HepG2 (cell line): Measurements from ENCODE around the gene NSUN5. TPM values are rescaled to one million over a fixed set of nuclear protein-coding genes. Genes with fewer than 3 reads are reported as not detected.

Source experiments
- DR1 ChIP-seq: sonication (generic); formaldehyde crosslinking; IDR thresholded peaks from 2 replicates; pipeline ENCODE4 v1.8.0; 2021; ENCODE audit warnings: mild to moderate bottlenecking, missing genetic modification reagents, inconsistent platforms
- EEA1 ChIP-seq: sonication (generic); formaldehyde crosslinking; IDR thresholded peaks from 2 replicates; pipeline ENCODE4 v1.5.1; 2020; ENCODE audit warnings: mild to moderate bottlenecking, missing genetic modification reagents, borderline replicate concordance
- GMEB2 ChIP-seq: IDR thresholded peaks from 2 replicates; pipeline ENCODE4 v1.6.1; 2016; ENCODE audit warnings: missing biosample characterization, missing genetic modification reagents, low read depth
- GPN1 ChIP-seq: sonication (generic); formaldehyde crosslinking; IDR thresholded peaks from 2 replicates; pipeline ENCODE4 v1.5.1; 2020; ENCODE audit warnings: missing genetic modification reagents, borderline replicate concordance
- GZF1 ChIP-seq: sonication (generic); formaldehyde crosslinking; IDR thresholded peaks from 2 replicates; pipeline ENCODE4 v1.5.1; 2020; ENCODE audit warnings: mild to moderate bottlenecking, missing genetic modification reagents
- HDAC1 ChIP-seq: sonication (generic); formaldehyde crosslinking; IDR thresholded peaks from 2 replicates; pipeline ENCODE4 v1.5.1; 2020; ENCODE audit warnings: mild to moderate bottlenecking, missing genetic modification reagents
- HHEX ChIP-seq: IDR thresholded peaks from 2 replicates; pipeline ENCODE4 v1.6.1; 2016; ENCODE audit warnings: control low read depth
- KLF6 ChIP-seq: IDR thresholded peaks from 2 replicates; pipeline ENCODE4 v1.8.0; 2016; ENCODE audit warnings: missing biosample characterization, missing genetic modification reagents
- MEIS2 ChIP-seq: sonication (generic); formaldehyde crosslinking; IDR thresholded peaks from 2 replicates; pipeline ENCODE4 v1.9.0; 2021; ENCODE audit warnings: mild to moderate bottlenecking, missing genetic modification reagents
- MXD1 ChIP-seq: sonication (generic); formaldehyde crosslinking; IDR thresholded peaks from 2 replicates; pipeline ENCODE4 v1.4.0; 2020; ENCODE audit warnings: mild to moderate bottlenecking, missing genetic modification reagents
- MXD3 ChIP-seq: IDR thresholded peaks from 2 replicates; pipeline ENCODE4 v1.6.1; 2016; ENCODE audit warnings: mild to moderate bottlenecking, missing biosample characterization, missing genetic modification reagents
- MYNN ChIP-seq: sonication (generic); formaldehyde crosslinking; IDR thresholded peaks from 2 replicates; pipeline ENCODE4 v1.4.0; 2020; ENCODE audit warnings: mild to moderate bottlenecking, low read depth, missing genetic modification reagents
- PCBP1 ChIP-seq: fragments of 200-400 bp; formaldehyde crosslinking; IDR thresholded peaks from 2 replicates; pipeline ENCODE4 v1.6.1; 2017; ENCODE audit warnings: mild to moderate bottlenecking, low read depth, low read length, borderline replicate concordance
- PHF8 ChIP-seq: sonication (generic); formaldehyde crosslinking; IDR thresholded peaks from 2 replicates; pipeline ENCODE4 v1.5.0; 2020; ENCODE audit warnings: missing genetic modification reagents
- RELA ChIP-seq: sonication (generic); formaldehyde crosslinking; IDR thresholded peaks from 2 replicates; pipeline ENCODE4 v1.4.0; 2020; ENCODE audit warnings: missing genetic modification reagents
- SMARCC2 ChIP-seq: fragments of 450-650 bp; IDR thresholded peaks from 2 replicates; pipeline ENCODE4 v1.6.1; 2017; ENCODE audit warnings: antibody characterized with exemption, mild to moderate bottlenecking
- SMC3 ChIP-seq: IDR thresholded peaks from 2 replicates; pipeline ENCODE4 v1.6.1; 2011; ENCODE audit warnings: low read length, improper control_type of control experiment
- SNAPC5 ChIP-seq: sonication (generic); formaldehyde crosslinking; IDR thresholded peaks from 2 replicates; pipeline ENCODE4 v1.8.1; 2023; ENCODE audit warnings: mild to moderate bottlenecking, missing genetic modification reagents, borderline replicate concordance
- SRSF1 ChIP-seq: fragments of 200-400 bp; formaldehyde crosslinking; optimal IDR thresholded peaks from 2 replicates; pipeline ENCODE3; 2017; ENCODE audit warnings: mild to moderate bottlenecking, low read depth, low read length, moderate library complexity
- TBL1XR1 ChIP-seq: fragments of 150-350 bp; IDR thresholded peaks from 2 replicates; pipeline ENCODE4 v1.6.1; 2014; ENCODE audit warnings: borderline replicate concordance, low read length; ENCODE audit not compliant: partially characterized antibody
- U2AF2 ChIP-seq: fragments of 200-400 bp; formaldehyde crosslinking; IDR thresholded peaks from 2 replicates; pipeline ENCODE4 v1.6.1; 2017; ENCODE audit warnings: low read depth, mild to moderate bottlenecking, low read length
- XRCC5 ChIP-seq: fragments of 200-400 bp; formaldehyde crosslinking; optimal IDR thresholded peaks from 2 replicates; pipeline ENCODE3; 2017; ENCODE audit warnings: mild to moderate bottlenecking, low read length
- ZBTB3 ChIP-seq: sonication (generic); formaldehyde crosslinking; IDR thresholded peaks from 2 replicates; pipeline ENCODE4 v1.4.0; 2020; ENCODE audit warnings: low read depth, mild to moderate bottlenecking, moderate library complexity, missing genetic modification reagents, borderline replicate concordance
- ZFP82 ChIP-seq: sonication (generic); formaldehyde crosslinking; IDR thresholded peaks from 2 replicates; pipeline ENCODE4 v1.5.1; 2020; ENCODE audit warnings: mild to moderate bottlenecking, missing genetic modification reagents, borderline replicate concordance
- ZNF121 ChIP-seq: sonication (generic); formaldehyde crosslinking; IDR thresholded peaks from 2 replicates; pipeline ENCODE4 v1.5.0; 2020; ENCODE audit warnings: mild to moderate bottlenecking, missing genetic modification reagents
- ZNF430 ChIP-seq: sonication (generic); formaldehyde crosslinking; IDR thresholded peaks from 2 replicates; pipeline ENCODE4 v1.9.0; 2021; ENCODE audit warnings: mild to moderate bottlenecking, missing genetic modification reagents
- ZNF446 ChIP-seq: sonication (generic); formaldehyde crosslinking; IDR thresholded peaks from 2 replicates; pipeline ENCODE4 v1.5.0; 2020; ENCODE audit warnings: mild to moderate bottlenecking, missing genetic modification reagents
- ZNF460 ChIP-seq: sonication (generic); formaldehyde crosslinking; IDR thresholded peaks from 2 replicates; pipeline ENCODE4 v1.5.1; 2020; ENCODE audit warnings: missing genetic modification reagents, mild to moderate bottlenecking, borderline replicate concordance
- ZNF484 ChIP-seq: sonication (generic); formaldehyde crosslinking; IDR thresholded peaks from 2 replicates; pipeline ENCODE4 v1.5.1; 2020; ENCODE audit warnings: mild to moderate bottlenecking, low read depth, missing genetic modification reagents, borderline replicate concordance
- ZNF709 ChIP-seq: sonication (generic); formaldehyde crosslinking; IDR thresholded peaks from 2 replicates; pipeline ENCODE4 v1.5.0; 2020; ENCODE audit warnings: mild to moderate bottlenecking, missing genetic modification reagents
- polyA plus RNA-seq, 8 experiments: library from polyadenylated mRNA; depleted of rRNA in 3 of 8; stranded (reverse) in 7 of 8; unstranded in 1 of 8; fragments of >200 nt; fragmentation: Illumina TruSeq in 4 of 8; extraction: Trizol in 4 of 8; gene quantifications; 2 replicates each; pipeline versions ENCODE4 v1.2.1 to v1.2.3, GENCODE V29; 2011 to 2016; ENCODE audit warnings: low read depth in 4 of 8, missing spikeins in 1 of 8, mixed read lengths in 1 of 8; ENCODE audit not compliant: insufficient read depth in 1 of 8
- total RNA-seq, 5 experiments: library from RNA; depleted of rRNA; stranded (reverse); fragments of >200 nt; fragmentation: Illumina TruSeq; extraction: Trizol; gene quantifications; 2 replicates each; pipeline ENCODE4 v1.2.3, GENCODE V29; 2016; ENCODE audit warnings: low read depth in 1 of 5

Gene NSUN5
- total and polyA plus RNA-seq, 2 of the 13 experiments (the other 11 are each of a cell fraction or from before 2014, with no cell fraction given), result 19.9 to 35.8 TPM

GRCh38 chr7:73308074-73308664, 457 bp downstream of the NSUN5 start (continued):
- TF ChIP-seq EEA1 (CRISPR knock-in tag) (peak; percentile 52; the same call in 1 of the 2 replicates), HHEX (CRISPR knock-in tag) (no peak), DR1 (CRISPR knock-in tag) (no peak; the same call in 1 of the 2 replicates), ZBTB3 (no peak), ZNF446 (0 out of 2 replicates have a peak, but pooled peaks have one; percentile 11), HDAC1 (CRISPR knock-in tag) (peak; percentile 44; the same call in 1 of the 2 replicates), SMC3 (no peak), RELA (CRISPR knock-in tag) (no peak), TBL1XR1 (no peak), MEIS2 (CRISPR knock-in tag) (no peak), SRSF1 (no peak), MYNN (CRISPR knock-in tag) (0 out of 2 replicates have a peak, but pooled peaks have one; percentile 11), GMEB2 (CRISPR knock-in tag) (0 out of 2 replicates have a peak, but pooled peaks have one; percentile 8), PHF8 (0 out of 2 replicates have a peak, but pooled peaks have one; percentile 60), ZNF460 (peak; percentile 45; the same call in 1 of the 2 replicates), MXD1 (CRISPR knock-in tag) (peak; percentile 7; the same call in 1 of the 2 replicates), XRCC5 (no peak), ZNF484 (CRISPR knock-in tag) (0 out of 2 replicates have a peak, but pooled peaks have one; percentile 32), SNAPC5 (CRISPR knock-in tag) (no peak), GPN1 (CRISPR knock-in tag) (no peak), ZNF709 (CRISPR knock-in tag) (no peak), ZNF430 (CRISPR knock-in tag) (no peak; the same call in 1 of the 2 replicates), ZFP82 (CRISPR knock-in tag) (no peak), GZF1 (0 out of 2 replicates have a peak, but pooled peaks have one; percentile 11), KLF6 (CRISPR knock-in tag) (0 out of 2 replicates have a peak, but pooled peaks have one; percentile 22), PCBP1 (0 out of 2 replicates have a peak, but pooled peaks have one; percentile 22), ZNF121 (CRISPR knock-in tag) (peak; percentile 60; the same call in 1 of the 2 replicates), SMARCC2 (no peak), U2AF2 (no peak), MXD3 (CRISPR knock-in tag) (0 out of 2 replicates have a peak, but pooled peaks have one; percentile 5)
